GM12875 (cell line): ENCODE results near the gene RRAGB.

Experiments
- H3K4me3 ChIP-seq: one replicate; pipeline ENCODE4 v1.5.1; 2011; ENCODE audit warnings: low read depth, low read length, control low read depth
- CTCF ChIP-seq: IDR thresholded peaks from 2 replicates; pipeline ENCODE4 v1.5.1; 2011; ENCODE audit warnings: low read depth, mild to moderate bottlenecking, control low read depth, inconsistent platforms, low read length, moderate library complexity, borderline replicate concordance; ENCODE audit not compliant: insufficient read depth

The RRAGB gene

GRCh38 chrX:55709735-55710134 is 7.8 kb upstream of the RRAGB start:
- TF ChIP-seq CTCF = no peak
- no peak overlapping the region for H3K4me3 ChIP-seq

GRCh38 chrX:55710701-55711100 is 6.8 kb upstream of the RRAGB start:
- TF ChIP-seq CTCF = no peak
- H3K4me3 ChIP-seq = no peak overlapping the region

- H3K4me3 ChIP-seq = no peak overlapping the region
- no peak for TF ChIP-seq CTCF
Observed at GRCh38 chrX:55713631-55714030, 3.9 kb upstream of the RRAGB start.

GRCh38 chrX:55714161-55714560 is 3.4 kb upstream of the RRAGB start:
- no peak overlapping the region for H3K4me3 ChIP-seq
- no peak for TF ChIP-seq CTCF

GRCh38 chrX:55715847-55716246 is 1.7 kb upstream of the RRAGB start:
- H3K4me3 ChIP-seq = no peak overlapping the region
- TF ChIP-seq CTCF = peak; percentile 46; the same call in 1 of the 2 replicates

GRCh38 chrX:55716937-55717336 is 612 bp upstream of the RRAGB start:
- no peak for TF ChIP-seq CTCF
- no peak overlapping the region for H3K4me3 ChIP-seq

- no peak for TF ChIP-seq CTCF
- H3K4me3 ChIP-seq = no peak overlapping the region
Observed at GRCh38 chrX:55731826-55732225, 14.3 kb downstream of the RRAGB start.
